ENCODE results near the gene MT1A. TPM values are rescaled to one million over a fixed set of nuclear protein-coding genes. Genes with fewer than 3 reads are reported as not detected.

The MT1A gene
- total RNA-seq, 1 donor from 2014 or later, result 4.9 TPM

GRCh38 chr16:56610609-56611111, 27.8 kb upstream of the MT1A start:
- no peak for DNase-seq
- no peak for TF ChIP-seq CTCF (IDR thresholded peaks at IDR 0.05)
- intact Hi-C loops (cut with DNase I), result no loop called here
- peak overlapping the region; percentile 75 for H3K4me3 ChIP-seq
- H3K36me3 ChIP-seq, result no peaks in the 10 kb centered on the region
- peak overlapping the region; percentile 97 for H3K27ac ChIP-seq
- peaks cover 39% of the 10 kb centered on the region for H3K4me1 ChIP-seq
- no peaks in the 10 kb centered on the region for H3K9me3 ChIP-seq
- ATAC-seq, result no peak
- no peaks in the 10 kb centered on the region for H3K27me3 ChIP-seq

GRCh38 chr16:56611281-56611833, 27.1 kb upstream of the MT1A start:
- intact Hi-C loops (cut with DNase I), result no loop called here
- peak overlapping the region; percentile 97 for H3K27ac ChIP-seq
- TF ChIP-seq CTCF (IDR thresholded peaks at IDR 0.05), result no peak
- no peaks in the 10 kb centered on the region for H3K27me3 ChIP-seq
- H3K36me3 ChIP-seq, result no peaks in the 10 kb centered on the region
- H3K4me3 ChIP-seq, result no peak overlapping the region
- H3K4me1 ChIP-seq, result peaks cover 33% of the 10 kb centered on the region
- DNase-seq (no peak), ATAC-seq (no peak)
- H3K9me3 ChIP-seq, result no peaks in the 10 kb centered on the region

GRCh38 chr16:56613706-56614105, 24.8 kb upstream of the MT1A start:
- Histone ChIP-seq H3K36me3 (no peaks in the 10 kb centered on the region), H3K27me3 (no peaks in the 10 kb centered on the region), H3K27ac (no peak overlapping the region), H3K4me1 (peaks cover 27% of the 10 kb centered on the region), H3K4me3 (no peak overlapping the region), H3K9me3 (no peaks in the 10 kb centered on the region)
- no peak for DNase-seq
- intact Hi-C loops (cut with DNase I), result no loop called here
- no peak for ATAC-seq
- TF ChIP-seq CTCF (IDR thresholded peaks at IDR 0.05), result no peak

GRCh38 chr16:56614549-56614991, 23.9 kb upstream of the MT1A start:
- ATAC-seq (no peak), DNase-seq (no peak)
- no peaks in the 10 kb centered on the region for H3K9me3 ChIP-seq
- peaks cover 27% of the 10 kb centered on the region for H3K4me1 ChIP-seq
- no peak overlapping the region for H3K27ac ChIP-seq
- H3K4me3 ChIP-seq, result no peak overlapping the region
- intact Hi-C loops (cut with DNase I), result no loop called here
- H3K36me3 ChIP-seq, result no peaks in the 10 kb centered on the region
- no peak for TF ChIP-seq CTCF (IDR thresholded peaks at IDR 0.05)
- no peaks in the 10 kb centered on the region for H3K27me3 ChIP-seq

- intact Hi-C loops (cut with DNase I), result no loop called here
- Histone ChIP-seq H3K36me3 (no peaks in the 10 kb centered on the region), H3K27me3 (no peaks in the 10 kb centered on the region), H3K27ac (no peak overlapping the region), H3K4me1 (peaks cover 21% of the 10 kb centered on the region), H3K4me3 (no peak overlapping the region), H3K9me3 (no peaks in the 10 kb centered on the region)
- ATAC-seq, result no peak
- no peak for TF ChIP-seq CTCF (IDR thresholded peaks at IDR 0.05)
- DNase-seq, result no peak
These were observed 23.1 kb upstream of the MT1A start for GRCh38 chr16:56615353-56615752.
